HL-60 (cell line): Measurements from ENCODE around the gene CSRNP3.

Experiments
- DNase-seq, 2 experiments: peaks; one replicate each; pipeline ENCODE4 v3.0.0-alpha.2; 2010 to 2020; ENCODE audit warnings: low read depth in 1 of 2, low spot score in 1 of 2
- H3K27ac ChIP-seq: fragments of 250-450 bp; sonication (Bioruptor Pico); replicated peaks from 2 replicates; pipeline ENCODE4 v1.5.1; 2020; ENCODE audit warnings: mild to moderate bottlenecking, moderate library complexity
- H3K27me3 ChIP-seq: fragments of 250-450 bp; sonication (Bioruptor Pico); 2 replicates; pipeline ENCODE4 v1.5.1; 2021; ENCODE audit warnings: mild to moderate bottlenecking, moderate library complexity; ENCODE audit not compliant: insufficient read depth, poor library complexity, severe bottlenecking
- H3K4me3 ChIP-seq: replicated peaks from 2 replicates; pipeline ENCODE4 v1.5.1; 2011; ENCODE audit warnings: mild to moderate bottlenecking, control low read depth, low read length; ENCODE audit not compliant: insufficient read depth
- CTCF ChIP-seq: IDR thresholded peaks from one replicate; pipeline ENCODE4 v1.5.1; 2011; ENCODE audit warnings: low read length, control low read depth, inconsistent platforms; ENCODE audit not compliant: insufficient read depth
- GABPA ChIP-seq: IDR thresholded peaks from 2 replicates; pipeline ENCODE4 v1.6.1; 2012; ENCODE audit warnings: low read depth
- POLR2AphosphoS5 ChIP-seq: IDR thresholded peaks from 2 replicates; pipeline ENCODE4 v1.6.1; 2012; ENCODE audit warnings: low read depth
- REST ChIP-seq: IDR thresholded peaks from 2 replicates; pipeline ENCODE4 v1.6.1; 2012; ENCODE audit warnings: low read depth; ENCODE audit not compliant: insufficient replicate concordance
- SPI1 ChIP-seq: IDR thresholded peaks from 2 replicates; pipeline ENCODE4 v1.6.1; 2012; ENCODE audit warnings: low read depth, mild to moderate bottlenecking, borderline replicate concordance

The CSRNP3 gene

GRCh38 chr2:165448406-165448805 lies 21.1 kb upstream of the CSRNP3 start:
- no peak for DNase-seq
- no peaks in the 10 kb centered on the region for H3K27me3 ChIP-seq
- TF ChIP-seq GABPA: no peak
- TF ChIP-seq CTCF: no peak
- TF ChIP-seq REST: no peak
- TF ChIP-seq POLR2AphosphoS5: no peak
- TF ChIP-seq SPI1: no peak
- no peak overlapping the region for H3K27ac ChIP-seq
- no peak overlapping the region for H3K4me3 ChIP-seq

GRCh38 chr2:165450156-165450555 lies 19.3 kb upstream of the CSRNP3 start:
- TF ChIP-seq POLR2AphosphoS5: no peak
- TF ChIP-seq GABPA: no peak
- TF ChIP-seq SPI1: no peak
- TF ChIP-seq REST: no peak
- TF ChIP-seq CTCF: no peak
- no peak for DNase-seq
- Histone ChIP-seq H3K4me3 (no peak overlapping the region), H3K27ac (no peak overlapping the region), H3K27me3 (no peaks in the 10 kb centered on the region)

- DNase-seq: no peak
- H3K27ac ChIP-seq: no peak overlapping the region
- TF ChIP-seq GABPA (no peak), REST (no peak), CTCF (no peak), POLR2AphosphoS5 (no peak), SPI1 (no peak)
- no peaks in the 10 kb centered on the region for H3K27me3 ChIP-seq
- no peak overlapping the region for H3K4me3 ChIP-seq
Observed at GRCh38 chr2:165452327-165452726, 17.2 kb upstream of the CSRNP3 start.
